ENCODE results near the gene CAMTA1. TPM values are rescaled to one million over a fixed set of nuclear protein-coding genes. Genes with fewer than 3 reads are reported as not detected.

CAMTA1 gene
- total RNA-seq, 1 donor from 2014 or later: 77.6 TPM

- Histone ChIP-seq H3K9ac (ENCODE audit: low read length) (no peak overlapping the region), H3K27ac (ENCODE audit: low read depth, low read length) (no peak overlapping the region), H2AFZ (ENCODE audit: low read depth, low read length) (no peak overlapping the region), H3K4me2 (ENCODE audit: low read length) (no peak overlapping the region), H3K36me3 (ENCODE audit: insufficient read depth, low read length) (no peaks in the 10 kb centered on the region), H3K9me3 (ENCODE audit: insufficient read depth, low read depth, low read length) (no peaks in the 10 kb centered on the region), H4K20me1 (ENCODE audit: insufficient read depth, low read length) (no peaks in the 10 kb centered on the region), H3K27me3 (ENCODE audit: insufficient read depth, low read length) (peaks cover 6% of the 10 kb centered on the region), H3K79me2 (ENCODE audit: insufficient read depth, low read length) (no peaks in the 10 kb centered on the region), H3K4me1 (ENCODE audit: insufficient read depth, low read length) (peaks cover 16% of the 10 kb centered on the region), H3K4me3 (ENCODE audit: insufficient read depth, low read depth, low read length) (no peak overlapping the region)
- Mint-ChIP-seq H3K27me3 (ENCODE audit: low read depth, unreplicated experiment) (peaks cover 52% of the 10 kb centered on the region), H3K4me3 (ENCODE audit: unreplicated experiment) (no peak overlapping the region), H3K27ac (ENCODE audit: unreplicated experiment) (no peak overlapping the region), H3K9me3 (ENCODE audit: unreplicated experiment) (peaks cover 5% of the 10 kb centered on the region), H3K36me3 (ENCODE audit: low read depth, unreplicated experiment) (no peaks in the 10 kb centered on the region), H3K4me1 (ENCODE audit: low read depth, unreplicated experiment) (no peaks in the 10 kb centered on the region)
- DNase-seq (ENCODE audit: low read depth) (no peak), FAIRE-seq (no peak)
- TF ChIP-seq EZH2 (IDR thresholded peaks at IDR 0.05; ENCODE audit: insufficient read depth, low read length) (no peak), CTCF (IDR thresholded peaks at IDR 0.05; ENCODE audit: insufficient read depth, low read depth, low read length) (no peak)
These were observed 885.3 kb downstream of the CAMTA1 start for GRCh38 chr1:7670334-7671145.

DNA sequence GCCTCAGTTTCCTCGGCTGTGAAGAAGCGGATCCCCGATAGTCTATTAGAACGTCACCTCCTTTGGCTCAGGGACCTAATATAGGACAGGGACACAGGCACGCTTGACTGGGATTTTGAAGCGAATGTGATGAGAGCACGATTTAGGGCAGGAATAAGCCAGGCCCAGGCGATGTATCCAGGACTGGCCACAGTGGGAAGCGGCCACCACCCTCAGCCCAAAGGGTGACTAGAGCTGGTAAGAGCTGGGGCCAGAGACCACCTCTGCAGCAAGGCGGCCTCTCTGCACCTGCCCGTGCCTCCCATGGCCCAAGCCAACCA is 885.9 kb downstream of the CAMTA1 start:
- Mint-ChIP-seq H3K27me3 (ENCODE audit: low read depth, unreplicated experiment) (peaks cover 52% of the 10 kb centered on the region), H3K36me3 (ENCODE audit: low read depth, unreplicated experiment) (no peaks in the 10 kb centered on the region), H3K9me3 (ENCODE audit: unreplicated experiment) (peaks cover 5% of the 10 kb centered on the region), H3K4me1 (ENCODE audit: low read depth, unreplicated experiment) (no peaks in the 10 kb centered on the region), H3K27ac (ENCODE audit: unreplicated experiment) (no peak overlapping the region), H3K4me3 (ENCODE audit: unreplicated experiment) (no peak overlapping the region)
- Histone ChIP-seq H3K4me1 (ENCODE audit: insufficient read depth, low read length) (peaks cover 16% of the 10 kb centered on the region), H4K20me1 (ENCODE audit: insufficient read depth, low read length) (no peaks in the 10 kb centered on the region), H3K27ac (ENCODE audit: low read depth, low read length) (no peak overlapping the region), H3K4me3 (ENCODE audit: insufficient read depth, low read depth, low read length) (no peak overlapping the region), H3K9me3 (ENCODE audit: insufficient read depth, low read depth, low read length) (no peaks in the 10 kb centered on the region), H3K79me2 (ENCODE audit: insufficient read depth, low read length) (no peaks in the 10 kb centered on the region), H3K36me3 (ENCODE audit: insufficient read depth, low read length) (no peaks in the 10 kb centered on the region), H3K27me3 (ENCODE audit: insufficient read depth, low read length) (peaks cover 6% of the 10 kb centered on the region), H3K9ac (ENCODE audit: low read length) (no peak overlapping the region), H3K4me2 (ENCODE audit: low read length) (no peak overlapping the region), H2AFZ (ENCODE audit: low read depth, low read length) (no peak overlapping the region)
- no peak for DNase-seq (ENCODE audit: low read depth)
- no peak for TF ChIP-seq EZH2 (IDR thresholded peaks at IDR 0.05; ENCODE audit: insufficient read depth, low read length)
- TF ChIP-seq CTCF (IDR thresholded peaks at IDR 0.05; ENCODE audit: insufficient read depth, low read depth, low read length): no peak
- no peak for FAIRE-seq

DNA sequence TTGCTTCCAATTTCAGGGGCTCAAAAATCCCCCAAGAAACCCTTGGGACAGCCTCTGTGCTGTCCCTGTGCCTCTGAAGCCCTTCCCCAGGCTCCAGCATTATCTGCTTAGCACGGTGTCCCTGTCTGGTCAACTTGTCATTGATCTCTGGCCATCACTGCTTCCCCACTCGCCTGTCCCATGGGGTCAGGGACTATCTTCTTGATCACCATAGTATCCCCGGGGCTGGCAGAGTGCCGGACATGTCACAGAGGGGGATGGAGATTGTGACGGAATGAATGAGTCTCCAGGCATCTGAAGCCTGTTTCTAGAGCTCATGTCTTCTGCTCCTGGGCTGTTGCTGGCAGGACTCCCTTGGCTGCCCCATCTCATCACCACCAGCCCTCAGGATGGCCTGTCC is 886.4 kb downstream of the CAMTA1 start:
- DNase-seq (ENCODE audit: low read depth) (no peak), FAIRE-seq (no peak)
- Mint-ChIP-seq H3K4me1 (ENCODE audit: low read depth, unreplicated experiment) (no peaks in the 10 kb centered on the region), H3K4me3 (ENCODE audit: unreplicated experiment) (no peak overlapping the region), H3K27ac (ENCODE audit: unreplicated experiment) (no peak overlapping the region), H3K36me3 (ENCODE audit: low read depth, unreplicated experiment) (no peaks in the 10 kb centered on the region), H3K9me3 (ENCODE audit: unreplicated experiment) (peaks cover 5% of the 10 kb centered on the region), H3K27me3 (ENCODE audit: low read depth, unreplicated experiment) (peaks cover 52% of the 10 kb centered on the region)
- no peaks in the 10 kb centered on the region for H3K36me3 ChIP-seq (ENCODE audit: insufficient read depth, low read length)
- H3K4me2 ChIP-seq (ENCODE audit: low read length): no peak overlapping the region
- H3K79me2 ChIP-seq (ENCODE audit: insufficient read depth, low read length): no peaks in the 10 kb centered on the region
- no peak overlapping the region for H2AFZ ChIP-seq (ENCODE audit: low read depth, low read length)
- H3K4me3 ChIP-seq (ENCODE audit: insufficient read depth, low read depth, low read length): no peak overlapping the region
- H3K4me1 ChIP-seq (ENCODE audit: insufficient read depth, low read length): peaks cover 16% of the 10 kb centered on the region
- no peak overlapping the region for H3K27ac ChIP-seq (ENCODE audit: low read depth, low read length)
- no peak overlapping the region for H3K9ac ChIP-seq (ENCODE audit: low read length)
- no peaks in the 10 kb centered on the region for H3K9me3 ChIP-seq (ENCODE audit: insufficient read depth, low read depth, low read length)
- H3K27me3 ChIP-seq (ENCODE audit: insufficient read depth, low read length): peaks cover 6% of the 10 kb centered on the region
- H4K20me1 ChIP-seq (ENCODE audit: insufficient read depth, low read length): no peaks in the 10 kb centered on the region
- TF ChIP-seq CTCF (IDR thresholded peaks at IDR 0.05; ENCODE audit: insufficient read depth, low read depth, low read length): no peak
- TF ChIP-seq EZH2 (IDR thresholded peaks at IDR 0.05; ENCODE audit: insufficient read depth, low read length): no peak

Measured in astrocyte (in vitro differentiated cells and primary cell).